GM23248 (cell line): ENCODE results near the gene BNIP5. TPM values are rescaled to one million over a fixed set of nuclear protein-coding genes. Genes with fewer than 3 reads are reported as not detected.

Source experiments
- DNase-seq: peaks from one replicate; pipeline ENCODE4 v3.0.0-alpha.2; 2015
- H2AFZ ChIP-seq: fragments of 200-600 bp; sonication (generic); 2 replicates; pipeline ENCODE4 v1.6.1; 2016; ENCODE audit warnings: antibody characterized with exemption
- H3F3A ChIP-seq: fragments of 200-600 bp; sonication (generic); 2 replicates; pipeline ENCODE4 v1.6.1; 2016; ENCODE audit warnings: mild to moderate bottlenecking, antibody characterized with exemption, mixed run types; ENCODE audit not compliant: insufficient read depth
- H3K27ac ChIP-seq: fragments of 200-600 bp; sonication (generic); 2 replicates; pipeline ENCODE4 v1.5.1; 2016; ENCODE audit warnings: mild to moderate bottlenecking
- H3K27me3 ChIP-seq: fragments of 200-600 bp; sonication (generic); replicated peaks from 2 replicates; pipeline ENCODE4 v1.6.1; 2016; ENCODE audit warnings: mild to moderate bottlenecking; ENCODE audit not compliant: insufficient read depth
- H3K36me3 ChIP-seq: fragments of 200-600 bp; sonication (generic); 2 replicates; pipeline ENCODE4 v1.6.1; 2016; ENCODE audit warnings: low read depth, mild to moderate bottlenecking
- H3K4me1 ChIP-seq: fragments of 200-600 bp; sonication (generic); 2 replicates; pipeline ENCODE4 v1.6.1; 2016; ENCODE audit warnings: mild to moderate bottlenecking; ENCODE audit not compliant: insufficient read depth
- H3K4me2 ChIP-seq: fragments of 200-600 bp; sonication (generic); one replicate; pipeline ENCODE4 v1.6.1; 2016; ENCODE audit warnings: mild to moderate bottlenecking; ENCODE audit not compliant: unreplicated experiment
- H3K4me3 ChIP-seq: fragments of 200-600 bp; sonication (generic); 2 replicates; pipeline ENCODE4 v1.5.1; 2016; ENCODE audit warnings: mild to moderate bottlenecking
- H3K79me2 ChIP-seq: fragments of 200-600 bp; sonication (generic); 2 replicates; pipeline ENCODE4 v1.6.1; 2016; ENCODE audit warnings: mild to moderate bottlenecking; ENCODE audit not compliant: insufficient read depth
- H3K9ac ChIP-seq: fragments of 200-600 bp; sonication (generic); 2 replicates; pipeline ENCODE4 v1.6.1; 2016; ENCODE audit warnings: mild to moderate bottlenecking
- H3K9me2 ChIP-seq: fragments of 200-600 bp; sonication (generic); 2 replicates; pipeline ENCODE4 v1.6.1; 2016; ENCODE audit warnings: mixed run types, mild to moderate bottlenecking, moderate library complexity; ENCODE audit not compliant: insufficient read depth
- H3K9me3 ChIP-seq: fragments of 200-600 bp; sonication (generic); one replicate; pipeline ENCODE4 v1.6.1; 2017; ENCODE audit warnings: low read depth
- H4K20me1 ChIP-seq: fragments of 200-600 bp; sonication (generic); 2 replicates; pipeline ENCODE4 v1.6.0; 2016; ENCODE audit not compliant: insufficient read depth
- EZH2 ChIP-seq: fragments of 200-600 bp; sonication (generic); IDR thresholded peaks from 2 replicates; pipeline ENCODE4 v1.6.1; 2018; ENCODE audit warnings: antibody characterized with exemption, mild to moderate bottlenecking; ENCODE audit not compliant: insufficient read depth, poor library complexity, severe bottlenecking
- EZH2phosphoT487 ChIP-seq: fragments of 200-600 bp; sonication (generic); IDR thresholded peaks from 2 replicates; pipeline ENCODE4 v1.6.1; 2018; ENCODE audit warnings: antibody characterized with exemption, moderate library complexity, mild to moderate bottlenecking, low read depth; ENCODE audit not compliant: insufficient read depth
- WGBS, 2 experiments: methylation state at CpG; one replicate each; pipeline ENCODE4 v1.1.6; 2015 to 2017; ENCODE audit warnings: low lambda C conversion rate in 2 of 2, low coverage in 1 of 2; ENCODE audit errors: missing lambda C conversion rate in 2 of 2; 5-methylcytosine and 5-hydroxymethylcytosine counted together
- in situ Hi-C: fragments of 300-500 bp; cut with MboI; formaldehyde crosslinking; loops from 2 replicates; pipeline ENCODE4 v1.15.0; 2020
- polyA plus RNA-seq: library from polyadenylated mRNA; unstranded; fragments of >200 nt; fragmentation: Nextera tagmentation; extraction: Ambion mirVana; gene quantifications from 2 replicates; pipeline ENCODE4 v1.2.1, GENCODE V29; 2016
- total RNA-seq: library from RNA; depleted of rRNA; stranded (reverse); fragments of >200 nt; shearing (Covaris generic); gene quantifications from 2 replicates; pipeline ENCODE4 v1.2.3, GENCODE V29; 2014

BNIP5 gene
- total and polyA plus RNA-seq, 2 experiments from 2014 or later: not detected

DNA sequence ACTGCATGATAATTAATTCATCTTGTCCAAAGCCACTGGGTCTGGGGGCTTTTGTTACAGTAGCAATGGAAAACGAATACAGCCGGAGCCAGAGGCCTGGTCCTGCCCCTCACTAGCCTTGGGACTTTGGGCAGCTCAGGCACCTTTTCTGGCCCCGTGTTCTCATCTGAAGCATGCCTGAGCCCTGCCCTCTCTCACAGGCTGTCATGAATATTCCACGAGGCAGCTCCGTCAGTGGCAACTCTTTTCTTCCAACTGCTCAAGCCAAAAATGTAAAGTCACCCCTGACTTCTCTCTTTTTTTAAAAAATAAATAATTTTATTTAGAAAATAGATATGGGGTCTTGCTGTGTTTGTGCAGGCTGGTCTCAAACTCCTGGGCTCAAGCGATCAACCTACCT, 5.3 kb downstream of the BNIP5 start:
- H3K4me1 ChIP-seq: no peaks in the 10 kb centered on the region
- no peaks in the 10 kb centered on the region for H3K79me2 ChIP-seq
- no peak overlapping the region for H3K9ac ChIP-seq
- in situ Hi-C loops: no loop called here
- no peaks in the 10 kb centered on the region for H4K20me1 ChIP-seq
- no peak overlapping the region for H3K27ac ChIP-seq
- H3F3A ChIP-seq: no peaks in the 10 kb centered on the region
- no peak overlapping the region for H3K4me3 ChIP-seq
- WGBS, 2 experiments: 75 to 83% methylated on average over 6 of the region's 6 CpGs
- H3K9me2 ChIP-seq: no peaks in the 10 kb centered on the region
- H3K36me3 ChIP-seq: no peaks in the 10 kb centered on the region
- H2AFZ ChIP-seq: no peak overlapping the region
- H3K9me3 ChIP-seq: no peaks in the 10 kb centered on the region
- H3K27me3 ChIP-seq: peaks cover 71% of the 10 kb centered on the region
- no peak overlapping the region for H3K4me2 ChIP-seq
- no peak for DNase-seq
- no peak for TF ChIP-seq EZH2
- TF ChIP-seq EZH2phosphoT487: no peak

- in situ Hi-C loops: no loop called here
- no peaks in the 10 kb centered on the region for H3K9me3 ChIP-seq
- H3K27ac ChIP-seq: no peak overlapping the region
- no peak for DNase-seq
- H4K20me1 ChIP-seq: no peaks in the 10 kb centered on the region
- 76 to 84% methylated on average over 12 to 14 of the region's 14 CpGs for WGBS, 2 experiments
- no peaks in the 10 kb centered on the region for H3K9me2 ChIP-seq
- TF ChIP-seq EZH2phosphoT487: no peak
- no peak for TF ChIP-seq EZH2
- H3K4me1 ChIP-seq: no peaks in the 10 kb centered on the region
- H3F3A ChIP-seq: no peaks in the 10 kb centered on the region
- no peak overlapping the region for H2AFZ ChIP-seq
- H3K9ac ChIP-seq: no peak overlapping the region
- H3K27me3 ChIP-seq: peaks cover 62% of the 10 kb centered on the region
- H3K36me3 ChIP-seq: no peaks in the 10 kb centered on the region
- no peak overlapping the region for H3K4me2 ChIP-seq
- H3K4me3 ChIP-seq: no peak overlapping the region
- H3K79me2 ChIP-seq: no peaks in the 10 kb centered on the region
Observed at GRCh38 chr6:36330366-36330765, 6.3 kb downstream of the BNIP5 start.

DNA sequence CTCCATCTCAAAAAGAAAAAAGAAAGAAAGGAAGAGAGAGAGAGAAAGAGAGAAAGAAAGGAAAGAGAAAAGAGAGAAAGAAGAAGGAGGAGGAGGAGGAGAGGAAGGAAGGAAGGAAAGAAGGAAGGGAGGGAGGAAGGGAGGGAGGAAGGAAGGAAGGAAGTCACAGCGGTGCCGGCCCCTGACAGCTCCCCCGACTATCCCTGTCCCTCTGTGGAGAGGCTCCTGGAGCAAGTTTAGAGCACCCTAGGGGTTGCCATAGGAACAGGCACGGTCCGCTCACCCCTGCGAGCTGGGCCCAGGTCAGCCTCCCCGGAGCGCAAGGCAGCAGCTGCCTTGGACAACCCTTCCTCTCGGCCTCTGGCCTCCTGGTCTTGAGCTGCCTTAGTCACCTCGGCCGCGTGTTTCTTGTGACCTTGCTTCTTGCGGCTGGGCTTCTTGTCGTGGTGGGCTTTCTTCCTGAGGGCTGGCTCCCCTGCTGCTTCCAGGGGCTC, 6.8 kb downstream of the BNIP5 start:
- WGBS, 2 experiments: 60 to 75% methylated on average over 9 to 14 of the region's 14 CpGs
- Histone ChIP-seq H3K27me3 (peaks cover 57% of the 10 kb centered on the region), H3K36me3 (no peaks in the 10 kb centered on the region), H3K9me2 (no peaks in the 10 kb centered on the region), H2AFZ (no peak overlapping the region), H3K4me1 (no peaks in the 10 kb centered on the region), H3K27ac (no peak overlapping the region), H4K20me1 (no peaks in the 10 kb centered on the region), H3K79me2 (no peaks in the 10 kb centered on the region), H3K9ac (no peak overlapping the region), H3K4me3 (no peak overlapping the region), H3K9me3 (no peaks in the 10 kb centered on the region), H3F3A (no peaks in the 10 kb centered on the region), H3K4me2 (no peak overlapping the region)
- TF ChIP-seq EZH2 (no peak), EZH2phosphoT487 (no peak)
- DNase-seq: no peak
- in situ Hi-C loops: no loop called here

DNA sequence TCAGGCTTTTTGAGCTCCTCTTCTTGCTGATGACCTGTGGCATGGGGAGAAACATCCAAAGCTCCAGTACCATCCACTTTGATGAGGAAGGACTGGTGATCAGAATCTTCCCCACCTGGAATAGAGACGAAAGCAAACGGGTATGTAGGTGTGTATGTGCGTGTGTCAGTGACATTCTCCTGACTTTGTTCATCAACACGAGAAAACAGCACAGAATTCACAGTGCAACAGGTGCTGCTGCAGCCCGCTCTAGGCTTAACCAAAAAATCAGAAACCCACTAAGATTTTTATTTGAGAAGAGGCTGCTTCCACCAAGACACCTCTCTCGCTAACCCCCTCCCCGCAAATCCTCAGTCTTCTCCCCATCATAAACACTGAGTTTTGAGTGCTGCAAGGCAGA, 8.1 kb downstream of the BNIP5 start:
- H3K27me3 ChIP-seq: peaks cover 45% of the 10 kb centered on the region
- TF ChIP-seq EZH2phosphoT487 (no peak), EZH2 (no peak)
- 66 to 73% methylated on average over 7 of the region's 7 CpGs for WGBS, 2 experiments
- no peak overlapping the region for H2AFZ ChIP-seq
- no peaks in the 10 kb centered on the region for H3F3A ChIP-seq
- H3K79me2 ChIP-seq: no peaks in the 10 kb centered on the region
- no peaks in the 10 kb centered on the region for H3K9me2 ChIP-seq
- H3K27ac ChIP-seq: no peak overlapping the region
- no peaks in the 10 kb centered on the region for H3K36me3 ChIP-seq
- H3K9me3 ChIP-seq: no peaks in the 10 kb centered on the region
- in situ Hi-C loops: no loop called here
- H3K9ac ChIP-seq: no peak overlapping the region
- no peaks in the 10 kb centered on the region for H4K20me1 ChIP-seq
- no peak overlapping the region for H3K4me2 ChIP-seq
- no peak for DNase-seq
- no peaks in the 10 kb centered on the region for H3K4me1 ChIP-seq
- no peak overlapping the region for H3K4me3 ChIP-seq

- in situ Hi-C loops: no loop called here
Observed at GRCh38 chr6:36327919-36328236, 8.8 kb downstream of the BNIP5 start.

More at GRCh38 chr6:36327919-36328236, 8.8 kb downstream of the BNIP5 start:
- no peaks in the 10 kb centered on the region for H3K36me3 ChIP-seq
- no peaks in the 10 kb centered on the region for H3F3A ChIP-seq
- no peak overlapping the region for H2AFZ ChIP-seq
- H3K4me2 ChIP-seq: no peak overlapping the region
- H3K27ac ChIP-seq: no peak overlapping the region
- H3K4me3 ChIP-seq: no peak overlapping the region
- no peak overlapping the region for H3K9ac ChIP-seq
- no peaks in the 10 kb centered on the region for H3K4me1 ChIP-seq
- no peaks in the 10 kb centered on the region for H4K20me1 ChIP-seq
- TF ChIP-seq EZH2 (no peak), EZH2phosphoT487 (no peak)
- H3K9me3 ChIP-seq: no peaks in the 10 kb centered on the region
- no peaks in the 10 kb centered on the region for H3K9me2 ChIP-seq
- no peak for DNase-seq
- peaks cover 38% of the 10 kb centered on the region for H3K27me3 ChIP-seq
- H3K79me2 ChIP-seq: no peaks in the 10 kb centered on the region
